Islet precursor cell (in vitro differentiated cells): ENCODE measurements around the gene RNF223.

ENCODE experiments used
- DNase-seq: peaks from one replicate; pipeline ENCODE4 v3.0.0-alpha.2; 2018

The RNF223 gene

DNA sequence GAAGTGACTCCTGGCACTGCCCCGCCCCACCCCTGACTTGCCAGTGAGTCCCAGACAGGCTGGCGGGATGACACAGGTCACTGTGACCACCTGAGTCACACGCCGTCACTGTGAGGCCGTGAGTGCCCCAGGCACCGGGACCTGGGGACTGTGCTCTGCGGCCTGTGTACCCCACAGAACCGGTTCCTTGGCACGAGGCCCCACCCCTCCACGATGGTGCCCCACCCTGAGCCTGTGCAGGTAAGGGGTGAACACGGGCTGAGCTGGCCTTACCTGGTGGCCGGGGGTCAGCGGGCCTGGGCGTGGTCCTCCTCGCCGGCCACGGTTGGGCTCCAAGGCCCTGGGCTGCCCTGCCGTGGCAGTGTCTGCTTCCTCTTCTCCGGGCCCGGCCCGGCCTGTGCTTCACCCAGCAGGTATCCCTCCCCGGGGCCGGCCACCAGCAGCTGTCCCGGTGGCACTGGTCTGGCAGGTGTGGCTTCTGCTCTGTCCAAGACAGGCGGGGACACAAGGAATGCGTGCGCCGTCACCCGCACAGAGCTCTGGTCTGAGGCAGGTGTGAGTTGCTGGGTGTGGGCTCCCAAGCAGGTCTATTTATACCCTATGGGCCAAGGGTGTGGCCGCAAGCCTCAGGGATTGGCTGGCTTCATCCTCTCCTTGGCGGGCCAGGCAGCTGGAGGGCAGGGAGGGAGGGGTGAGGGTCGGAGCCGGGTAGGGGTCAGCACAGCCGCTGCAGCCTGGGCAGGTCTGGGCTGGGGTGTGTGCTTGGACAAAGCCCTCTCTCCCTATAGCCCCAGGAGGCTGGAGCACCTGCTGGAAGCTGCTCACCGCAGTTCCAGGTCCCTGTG, at the start of gene RNF223:
Gene RNF223 (minus strand): TSS at position 564 of the 845 bp plus-strand sequence. CDS start 1,740 bp downstream, outside the sequence.
- peak; percentile 77 for DNase-seq

DNA sequence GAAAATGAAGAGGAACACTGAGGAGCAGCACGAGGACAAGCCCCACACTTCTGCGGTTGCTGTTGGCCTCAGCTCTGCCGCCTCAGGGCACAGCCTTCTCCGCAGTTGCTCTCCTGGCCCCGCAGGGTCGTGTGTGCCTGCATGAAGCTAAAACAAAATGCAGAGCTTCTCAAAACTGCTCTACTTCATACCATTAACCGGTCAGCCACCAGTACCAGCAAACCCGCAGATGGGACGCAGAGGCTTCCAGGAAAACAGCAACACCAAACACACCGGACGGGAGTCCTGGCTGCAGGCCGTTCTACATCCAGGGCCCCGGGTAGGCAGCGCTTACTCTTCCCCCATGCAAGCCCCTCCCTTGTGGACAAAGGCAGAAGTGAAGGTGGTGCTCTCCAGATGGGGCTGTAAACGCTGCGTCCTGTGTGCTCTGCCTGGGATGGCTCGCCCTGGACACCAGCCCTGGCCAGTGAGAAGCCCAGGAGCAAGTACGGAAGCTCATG, 48.9 kb upstream of the RNF223 start:
- DNase-seq, result no peak

DNA sequence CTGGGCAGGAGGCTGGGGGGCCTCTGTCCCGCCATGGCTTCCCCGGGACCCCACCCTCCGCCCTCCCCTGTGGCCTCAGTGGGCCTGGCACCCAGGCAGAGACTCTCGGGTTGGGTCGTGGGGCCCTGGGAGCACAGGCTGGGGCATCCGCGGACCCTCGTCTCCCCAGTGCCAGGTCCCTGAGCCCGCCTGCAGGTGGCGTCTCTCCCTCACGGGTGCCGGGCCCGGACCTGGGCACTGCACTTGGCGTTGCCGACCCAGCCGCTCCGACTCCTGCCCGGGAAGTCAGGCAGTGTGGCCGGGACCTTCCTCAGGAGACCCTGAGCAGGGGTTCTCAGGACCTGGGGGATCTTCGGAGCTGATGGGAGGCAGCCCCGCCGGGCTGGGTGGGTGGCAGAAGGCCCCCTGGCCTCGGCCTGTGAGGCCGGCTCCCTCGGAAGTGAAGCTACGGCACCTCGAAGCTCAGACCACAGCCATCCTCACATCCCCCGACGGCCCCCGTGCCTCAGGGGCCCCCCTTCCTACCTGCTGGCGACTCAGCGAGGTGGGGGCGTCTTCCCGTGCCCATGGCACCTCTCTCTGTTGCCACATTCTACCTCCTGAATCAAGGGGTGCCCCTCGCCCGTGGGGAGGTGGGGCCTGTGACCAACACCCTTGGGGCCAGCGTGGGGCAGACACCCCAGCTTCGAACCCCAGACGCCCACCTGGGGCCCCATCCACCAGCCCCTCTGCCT, 48.1 kb upstream of the RNF223 start:
- peak; percentile 84 for DNase-seq

DNA sequence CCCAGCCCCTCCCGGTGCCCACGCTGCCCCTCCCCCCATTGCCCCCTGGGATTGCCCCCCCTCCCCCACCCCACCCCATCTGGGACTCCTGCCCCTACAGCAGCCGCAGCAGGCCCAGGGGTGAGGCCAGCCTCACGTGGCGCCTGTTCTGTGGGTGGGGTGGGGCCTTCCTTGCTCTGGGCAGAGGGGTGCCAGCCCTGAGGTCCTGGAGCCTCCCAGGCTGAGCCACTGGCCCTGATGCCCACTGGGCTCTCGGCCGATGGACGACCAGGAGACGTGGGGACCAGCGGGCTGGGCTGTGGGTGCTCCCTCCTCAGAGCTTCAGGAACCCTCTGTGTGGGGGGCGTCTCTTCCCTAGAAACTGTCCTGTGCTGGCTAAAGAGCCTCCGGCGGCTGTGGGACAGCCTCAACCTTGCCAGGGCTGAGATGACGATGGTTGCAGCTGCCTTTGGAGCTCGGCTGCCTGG, 47.5 kb upstream of the RNF223 start:
- DNase-seq, result no peak

DNA sequence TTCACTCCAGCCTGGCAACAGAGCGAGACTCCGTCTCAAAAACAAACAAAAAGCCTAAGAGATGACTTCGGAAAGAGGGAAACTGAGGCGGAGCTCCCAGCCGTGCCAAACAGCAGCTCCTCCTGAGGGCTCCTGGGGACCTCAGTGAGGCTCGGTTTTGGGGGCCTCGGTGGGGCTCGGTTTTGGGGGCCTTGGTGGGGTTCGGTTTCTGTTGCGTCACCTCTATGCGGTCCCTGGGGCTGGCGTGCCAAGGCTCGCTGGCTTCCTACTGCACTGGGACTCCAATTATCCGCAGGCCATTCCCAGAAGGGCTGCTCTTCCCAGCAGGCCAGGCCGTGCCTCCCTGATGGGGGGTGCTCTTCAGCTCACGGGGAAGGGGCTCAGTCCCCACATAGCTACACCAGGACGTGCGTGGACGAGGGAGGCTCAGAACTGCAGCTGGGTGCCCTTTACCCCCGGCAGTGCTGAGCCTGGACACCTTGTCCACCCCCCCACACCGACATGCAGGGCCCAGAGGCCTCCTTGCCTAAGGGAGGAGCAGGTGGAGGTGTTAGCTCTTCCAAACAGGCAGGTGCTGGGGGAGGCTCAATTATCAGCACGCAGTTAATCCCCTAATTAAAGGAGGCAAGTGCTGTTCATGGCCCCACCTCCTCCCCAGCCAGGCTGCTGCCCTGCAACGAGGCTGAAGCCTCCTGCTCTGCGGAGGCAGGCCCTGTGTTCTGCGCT, 46.9 kb upstream of the RNF223 start:
- DNase-seq, result no peak

DNA sequence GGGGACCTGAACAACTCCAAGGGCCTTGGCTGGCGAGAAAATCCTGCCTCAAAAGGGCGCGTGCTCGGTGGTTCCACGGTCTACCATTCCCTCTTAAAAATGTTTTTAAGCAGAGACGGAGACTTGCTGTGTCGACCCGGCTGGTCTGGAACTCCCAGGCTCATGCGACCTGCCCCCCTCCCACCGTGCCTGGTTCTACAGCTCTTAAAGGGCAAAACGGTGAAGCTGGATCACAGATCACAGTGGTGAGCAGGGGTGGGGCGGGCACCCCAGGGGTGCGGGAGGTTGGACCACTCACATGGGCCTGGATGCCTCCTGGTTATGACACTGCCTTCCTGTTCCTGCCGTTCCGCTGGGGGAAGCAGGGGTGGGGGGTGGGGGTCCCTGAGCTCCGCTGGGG, 46.0 kb upstream of the RNF223 start:
- no peak for DNase-seq

DNA sequence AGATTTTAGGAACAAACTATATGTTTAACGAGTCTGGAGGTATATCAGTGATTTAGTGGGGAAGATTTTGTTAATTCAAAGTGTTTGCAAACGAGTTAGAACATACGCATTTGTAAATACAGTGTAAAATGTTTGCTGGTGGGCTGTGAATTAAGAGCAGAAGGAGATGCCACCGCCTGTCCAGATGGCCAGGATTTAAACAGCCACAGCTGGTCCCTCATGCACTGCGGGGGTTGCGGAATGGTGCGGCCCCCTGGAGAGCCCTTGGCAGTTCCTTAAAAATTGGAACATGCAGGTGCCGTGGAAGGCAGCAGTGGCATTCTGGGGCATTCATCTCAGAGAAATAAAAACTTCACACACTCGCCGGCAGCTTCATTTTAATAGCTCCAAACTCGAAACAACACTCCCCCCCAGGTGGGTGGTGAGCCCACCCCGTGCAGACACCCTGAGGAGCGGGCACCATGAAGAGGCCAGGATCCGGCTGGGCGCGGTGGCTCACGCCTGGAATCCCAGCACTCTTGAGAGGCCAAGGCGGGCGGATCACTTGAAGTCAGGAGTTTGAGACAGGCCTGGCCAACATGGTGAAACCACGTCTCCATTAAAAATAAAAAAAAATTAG, 45.3 kb upstream of the RNF223 start:
- DNase-seq, result no peak

DNA sequence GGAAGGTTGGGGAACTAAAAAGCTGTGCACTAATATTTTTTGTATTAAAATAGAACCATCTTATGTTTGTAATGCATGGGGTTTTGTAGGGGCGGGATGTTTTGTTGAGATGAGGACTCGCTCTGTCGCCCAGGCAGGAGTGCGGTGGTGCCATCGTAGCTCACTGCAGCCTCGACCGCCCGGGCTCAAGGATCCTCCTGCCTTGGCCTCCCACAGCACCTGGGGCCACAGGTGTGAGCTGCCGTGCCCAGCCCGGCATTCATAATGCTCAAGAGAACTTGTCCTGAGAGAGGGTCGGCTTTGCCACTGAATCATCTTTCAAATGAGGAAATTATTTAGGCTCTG, 44.7 kb upstream of the RNF223 start:
- DNase-seq, result no peak

DNA sequence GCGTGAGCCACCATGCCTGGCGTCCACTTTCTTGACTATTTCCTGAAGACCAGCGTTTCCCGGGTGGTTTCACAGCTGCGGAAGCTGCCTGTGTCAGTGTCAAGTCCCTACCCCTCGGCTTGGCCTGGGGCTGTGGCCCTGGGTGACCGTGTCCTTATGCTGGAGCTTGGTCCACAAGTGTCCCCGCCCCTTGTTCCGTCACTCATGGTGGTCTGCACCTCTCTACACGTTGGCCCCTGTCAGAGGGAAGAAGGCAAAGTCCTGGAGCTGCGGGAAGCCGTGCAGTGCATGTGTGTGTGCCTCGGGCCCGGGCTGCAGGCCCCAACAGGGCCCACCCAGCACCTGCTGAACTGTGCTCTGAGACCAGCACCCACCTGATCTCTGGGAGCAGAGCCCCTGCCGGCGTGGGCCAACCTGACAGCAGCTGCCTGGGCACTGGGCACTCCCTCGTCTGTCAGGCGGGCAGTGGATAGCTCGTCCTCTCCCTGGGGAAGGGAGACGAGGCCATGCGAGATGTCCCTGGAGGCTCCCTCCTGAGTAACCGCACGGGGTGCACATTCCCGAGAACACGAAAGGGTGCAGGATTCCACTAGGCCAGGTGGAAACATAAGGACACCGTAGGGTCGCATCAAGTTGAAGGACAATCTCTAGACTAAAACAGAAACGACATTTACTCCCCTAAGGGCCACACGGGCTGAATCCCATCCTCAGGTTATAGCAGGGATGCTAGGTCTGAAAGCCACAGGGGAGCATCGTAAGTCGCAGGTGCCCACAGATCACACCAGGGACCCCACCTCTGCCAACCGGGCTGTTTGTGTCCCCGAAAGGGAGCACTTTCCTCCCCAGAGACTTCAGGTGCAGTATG, 44.1 kb upstream of the RNF223 start:
- DNase-seq, result no peak

DNA sequence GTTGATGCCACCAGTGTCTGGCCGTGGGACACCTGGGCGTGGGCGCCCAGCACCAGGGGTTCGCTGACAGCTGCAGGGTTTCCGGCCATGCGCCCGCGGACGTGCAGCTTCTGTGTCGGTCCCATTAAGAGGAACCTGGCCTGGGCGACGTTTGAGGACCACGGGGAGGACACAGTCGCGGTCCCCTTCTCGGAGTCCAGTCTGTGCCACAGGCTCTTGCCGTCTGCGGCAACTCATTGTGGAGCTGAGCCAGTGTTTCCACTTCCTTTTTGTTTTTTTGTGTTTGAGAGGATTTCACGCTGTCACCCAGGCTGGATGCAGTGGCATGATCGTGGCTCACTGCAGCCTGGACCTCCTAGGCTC, 43.3 kb upstream of the RNF223 start:
- no peak for DNase-seq

DNA sequence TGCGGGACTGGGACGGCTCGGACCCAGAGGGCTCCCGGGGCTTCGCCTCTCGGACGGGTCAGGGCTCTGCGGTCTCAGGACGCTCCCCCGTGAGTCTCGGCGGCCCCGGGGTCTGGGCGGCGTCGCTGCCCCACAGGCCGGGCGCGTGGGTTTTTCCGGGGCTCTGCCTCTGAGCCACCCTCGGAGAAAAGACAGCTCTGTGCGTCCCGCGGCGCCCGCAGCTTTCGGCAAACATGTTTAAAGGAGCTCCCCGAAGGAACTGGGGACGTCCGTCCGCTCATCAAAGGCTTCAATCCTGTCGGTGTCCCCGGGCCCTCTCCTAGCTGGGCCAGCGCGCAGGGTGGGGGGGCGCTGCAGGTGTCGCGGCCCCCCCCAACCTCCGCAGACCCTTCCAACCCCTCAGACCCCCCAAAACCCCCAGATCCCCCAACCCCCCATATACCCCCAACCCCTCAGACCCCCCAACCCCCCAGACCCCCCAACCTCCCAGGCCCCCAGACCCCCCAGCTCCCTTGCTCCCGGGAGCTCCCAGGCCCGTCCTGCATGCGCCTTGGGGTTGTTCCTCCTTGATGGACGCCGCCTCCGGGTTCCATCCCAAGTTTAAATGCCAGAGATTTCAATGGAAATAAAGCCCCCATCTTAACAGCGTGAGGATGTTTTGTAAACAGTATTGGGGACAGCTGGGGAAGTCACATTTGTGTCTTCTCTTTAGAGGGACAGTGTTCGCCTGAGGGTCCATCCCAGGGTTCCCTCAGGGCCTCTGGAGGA, 42.8 kb upstream of the RNF223 start:
- no peak for DNase-seq

DNA sequence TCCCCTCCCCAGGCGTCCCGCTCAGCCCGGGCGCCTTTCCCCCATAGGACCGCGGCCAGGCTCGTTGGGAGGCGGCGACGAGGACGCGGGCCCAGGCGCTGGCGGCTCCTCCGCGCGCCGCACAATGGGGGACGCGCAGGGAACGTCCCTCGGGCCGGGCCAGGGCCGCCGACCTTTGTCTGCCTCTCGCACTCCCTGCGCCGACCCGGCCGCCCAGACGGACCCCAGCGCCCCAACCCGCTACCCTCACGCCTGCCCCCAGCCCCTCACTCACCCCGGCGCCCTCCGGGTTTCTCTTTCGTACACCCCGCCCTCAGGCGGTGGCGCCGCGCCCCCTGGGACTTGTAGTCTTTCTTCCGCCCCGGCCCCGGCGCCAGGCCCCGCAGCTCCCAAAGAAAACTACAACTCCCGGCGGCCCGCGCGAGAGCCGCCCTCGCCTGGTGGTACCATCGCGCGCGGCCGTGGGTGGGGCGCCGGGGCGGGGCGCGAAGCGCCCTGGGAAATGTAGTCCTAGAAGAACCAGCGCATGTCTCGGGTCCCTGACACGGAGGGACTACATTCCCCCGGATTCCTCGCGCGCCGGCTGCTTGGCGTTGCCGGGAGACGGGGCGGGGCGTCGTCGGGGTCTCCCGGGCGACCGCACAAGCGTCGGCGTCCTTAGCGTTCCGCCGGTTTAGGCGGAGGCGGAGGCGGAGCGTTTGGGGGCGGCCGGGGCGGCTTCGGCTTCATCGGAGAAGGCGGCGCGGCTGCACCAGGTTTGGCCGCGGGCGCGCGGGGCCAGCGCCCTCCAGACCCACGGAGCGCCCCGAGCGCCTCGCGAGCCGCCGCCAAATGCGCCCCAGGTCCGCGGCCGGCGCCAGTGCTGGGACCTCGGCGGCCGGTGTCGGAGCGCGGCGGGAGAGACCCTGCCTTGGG, 41.9 kb upstream of the RNF223 start, which contains the start of gene C1orf159:
Gene C1orf159 (minus strand): TSS at position 304 of the 915 bp plus-strand sequence. CDS start 24,546 bp downstream, outside the sequence.
- DNase-seq, result peak; percentile 99

DNA sequence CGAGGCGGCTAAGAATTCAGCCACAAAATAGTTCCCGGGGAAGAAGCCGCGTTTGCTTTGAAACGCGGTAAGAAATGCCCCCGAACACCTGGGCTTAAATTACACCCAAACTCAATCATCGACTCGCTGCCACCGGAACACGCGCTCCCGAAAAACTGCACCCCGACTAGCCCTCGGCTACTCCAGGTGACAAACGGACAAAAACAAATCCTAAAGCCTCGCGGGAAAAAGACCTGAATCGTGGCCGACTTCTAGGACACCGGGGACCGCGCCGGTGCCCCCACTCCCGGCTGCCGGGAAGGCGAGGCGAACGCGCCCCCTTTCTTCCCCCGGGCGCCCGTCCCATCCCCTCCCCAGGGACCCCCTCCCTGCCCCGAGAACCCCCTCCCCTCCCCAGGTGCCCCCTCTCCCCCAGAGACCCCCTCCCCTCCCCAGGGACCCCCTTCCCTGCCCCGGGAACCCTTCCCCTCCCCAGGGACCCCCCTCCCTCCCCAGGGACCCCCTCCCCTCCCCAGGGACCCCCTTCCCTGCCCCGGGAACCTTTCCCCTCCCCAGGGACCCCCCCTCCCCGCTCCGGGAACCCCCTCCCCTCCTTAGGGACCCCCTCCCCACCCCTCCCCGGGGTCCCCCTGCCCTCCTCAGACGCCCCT, 41.2 kb upstream of the RNF223 start:
- no peak for DNase-seq

DNA sequence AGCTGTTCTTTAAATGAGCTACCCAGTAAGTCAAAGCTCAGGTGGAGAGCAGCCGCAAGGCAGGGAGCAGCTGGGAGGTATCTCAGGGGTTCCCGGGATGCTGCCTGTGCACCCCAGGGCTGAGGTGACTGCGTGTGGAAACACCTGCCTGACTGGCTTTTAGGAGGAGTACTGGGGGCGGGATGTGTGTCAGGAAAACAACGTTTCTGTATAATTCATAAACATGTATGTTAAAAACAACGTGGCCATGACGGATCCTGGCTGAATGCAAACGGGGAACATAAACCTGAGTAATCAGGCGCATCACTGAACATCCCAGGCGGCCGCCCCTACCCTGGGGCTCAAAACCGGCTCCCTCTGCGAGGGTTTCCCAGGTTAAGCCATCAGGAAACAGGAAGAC, 40.3 kb upstream of the RNF223 start:
- no peak for DNase-seq

DNA sequence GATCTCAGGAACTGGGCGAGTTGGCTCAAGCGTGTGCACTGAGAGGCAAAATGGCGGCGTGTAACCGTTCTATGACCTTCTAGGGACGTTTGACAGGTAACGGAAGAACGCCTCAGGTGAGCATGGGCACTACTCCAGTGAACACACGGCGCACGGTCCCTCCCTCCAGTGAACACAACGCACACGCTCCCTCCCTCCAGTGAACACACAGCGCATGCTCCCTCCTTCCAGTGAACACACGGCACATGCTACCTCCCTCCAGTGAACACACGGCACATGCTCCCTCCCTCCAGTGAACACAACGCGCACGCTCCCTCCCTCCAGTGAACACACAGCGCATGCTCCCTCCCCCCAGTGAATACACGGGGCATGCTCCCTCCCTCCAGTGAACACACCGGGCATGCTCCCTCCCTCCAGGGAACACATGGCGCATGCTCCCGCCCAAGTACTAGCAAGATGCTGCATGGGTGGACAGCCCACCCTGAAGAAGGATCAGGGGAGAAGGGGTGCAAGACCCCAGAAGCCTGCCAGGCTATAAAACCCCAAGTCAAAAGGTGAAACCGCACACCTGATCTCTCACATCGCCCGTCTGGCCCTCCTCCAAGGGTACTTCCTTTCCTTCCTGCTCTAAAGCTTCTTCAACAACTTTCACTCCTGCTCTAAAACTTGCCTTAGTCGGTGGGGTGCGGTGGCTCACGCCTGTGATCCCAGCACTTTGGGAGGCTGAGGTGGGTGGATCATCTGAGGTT, 38.3 kb upstream of the RNF223 start:
- DNase-seq, result no peak

DNA sequence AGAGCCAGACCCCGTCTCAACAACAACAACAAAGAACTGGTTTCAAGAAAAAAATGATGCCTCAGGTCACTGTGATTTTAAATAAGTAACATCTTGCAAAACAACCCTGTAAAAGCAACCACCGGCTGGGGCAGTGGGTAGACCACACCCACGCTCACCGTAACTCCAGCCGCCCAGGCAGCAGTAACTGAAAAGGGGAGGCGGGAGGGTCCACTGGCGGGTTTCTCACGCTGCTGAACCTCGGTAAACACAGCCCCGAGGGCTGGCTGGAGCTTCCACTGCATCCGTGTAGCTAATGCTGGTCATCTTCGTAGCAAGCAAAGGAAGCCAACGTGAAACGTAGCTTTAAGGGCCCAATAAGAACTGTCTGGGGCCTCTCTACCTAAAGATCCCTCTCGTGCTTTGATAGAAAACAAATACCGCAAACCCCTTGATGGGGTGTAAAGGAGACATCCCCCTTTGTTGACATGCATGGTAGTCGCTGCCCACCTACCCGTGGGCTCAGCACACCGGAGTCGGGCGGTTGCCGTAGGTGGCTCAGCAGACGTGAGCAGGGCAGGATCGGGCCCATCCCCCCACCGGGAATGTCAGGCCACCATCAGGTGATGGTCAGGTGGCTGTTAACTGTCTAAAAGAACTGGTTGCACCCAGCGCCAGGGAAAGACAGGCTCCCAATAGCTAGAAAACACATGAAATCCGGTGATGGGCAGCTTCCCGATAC, 37.6 kb upstream of the RNF223 start:
- no peak for DNase-seq

DNA sequence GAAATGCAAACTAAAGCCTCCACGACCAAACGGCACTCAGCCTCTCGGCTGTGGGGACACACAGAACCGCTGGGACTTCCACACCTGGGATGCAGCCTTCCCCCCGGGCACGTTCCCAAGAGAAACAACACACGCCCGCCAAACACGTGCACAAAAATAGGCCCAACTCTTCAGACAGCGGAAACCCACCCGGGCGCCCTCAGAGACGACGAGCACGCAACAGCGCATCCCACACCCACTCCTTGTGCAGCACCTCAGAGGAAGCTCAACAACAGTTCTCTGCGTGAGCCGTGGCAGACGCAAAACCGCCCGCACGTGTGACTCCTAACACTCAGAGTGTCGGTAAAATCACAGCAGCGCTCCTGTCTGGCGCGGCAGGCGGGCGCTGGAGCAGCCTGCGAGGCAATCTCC, 36.5 kb upstream of the RNF223 start:
- no peak for DNase-seq

DNA sequence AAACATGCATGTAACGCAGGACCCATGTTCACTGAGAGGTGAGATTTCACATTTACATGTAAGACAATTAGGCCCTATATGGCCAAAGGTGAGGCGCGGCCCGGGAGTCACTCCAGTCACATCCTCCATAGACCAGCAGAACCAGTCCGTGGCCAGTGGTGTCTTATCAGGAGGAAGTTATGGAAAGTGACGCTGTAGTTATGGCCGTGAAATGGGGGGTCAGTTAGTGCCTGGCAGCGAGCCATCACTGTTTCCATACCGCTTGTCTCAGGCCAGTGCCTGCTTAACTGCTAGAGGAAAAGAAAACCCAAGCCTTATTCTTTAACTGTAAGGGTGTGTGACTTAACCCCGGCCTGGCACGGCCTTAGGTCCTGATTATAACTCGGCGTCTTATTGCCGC, 35.6 kb upstream of the RNF223 start:
- DNase-seq, result no peak
